AG09319 (cell line): ENCODE data around the gene EIF2B4.
"Not testable (repeated sequence)": the region's sequence is repeated elsewhere in the genome, so short reads cannot be mapped to it uniquely, and the experiment has no call there.

ENCODE experiments used
- DNase-seq: peaks from one replicate; pipeline ENCODE4 v3.0.0-alpha.2; 2010; ENCODE audit warnings: low read depth; ENCODE audit errors: extremely low read depth
- TF ChIP-seq, protein P1 (sequence below): IDR thresholded peaks from 2 replicates; pipeline ENCODE4 v1.5.1; 2011; ENCODE audit warnings: low read depth, mild to moderate bottlenecking, inconsistent platforms, low read length, moderate library complexity

EIF2B4 gene

DNA sequence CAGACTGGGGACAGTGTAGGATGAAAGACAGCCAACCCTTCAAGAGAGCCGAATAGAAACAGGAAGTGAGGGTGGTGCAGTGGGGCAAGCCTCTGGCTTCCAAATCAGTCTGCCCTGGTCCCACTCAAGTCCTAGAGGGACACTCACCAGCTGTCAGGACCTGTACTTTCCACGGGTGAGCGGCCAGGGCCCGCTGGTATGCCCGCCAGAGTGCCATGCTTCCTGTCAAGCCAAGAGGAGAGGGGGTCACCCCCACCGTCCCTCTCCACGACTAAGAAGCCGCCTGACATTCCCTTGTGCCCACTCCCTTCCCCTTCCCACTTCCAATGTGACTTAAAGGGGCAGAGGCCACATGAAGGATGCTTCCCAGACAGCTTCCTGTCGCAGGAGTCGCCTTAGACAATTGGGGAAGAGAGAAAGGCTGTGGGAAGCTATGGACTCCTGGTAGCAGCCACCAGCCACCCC is 47.8 kb downstream of the EIF2B4 start:
- DNase-seq = no peak
- TF ChIP-seq, protein P1, sequence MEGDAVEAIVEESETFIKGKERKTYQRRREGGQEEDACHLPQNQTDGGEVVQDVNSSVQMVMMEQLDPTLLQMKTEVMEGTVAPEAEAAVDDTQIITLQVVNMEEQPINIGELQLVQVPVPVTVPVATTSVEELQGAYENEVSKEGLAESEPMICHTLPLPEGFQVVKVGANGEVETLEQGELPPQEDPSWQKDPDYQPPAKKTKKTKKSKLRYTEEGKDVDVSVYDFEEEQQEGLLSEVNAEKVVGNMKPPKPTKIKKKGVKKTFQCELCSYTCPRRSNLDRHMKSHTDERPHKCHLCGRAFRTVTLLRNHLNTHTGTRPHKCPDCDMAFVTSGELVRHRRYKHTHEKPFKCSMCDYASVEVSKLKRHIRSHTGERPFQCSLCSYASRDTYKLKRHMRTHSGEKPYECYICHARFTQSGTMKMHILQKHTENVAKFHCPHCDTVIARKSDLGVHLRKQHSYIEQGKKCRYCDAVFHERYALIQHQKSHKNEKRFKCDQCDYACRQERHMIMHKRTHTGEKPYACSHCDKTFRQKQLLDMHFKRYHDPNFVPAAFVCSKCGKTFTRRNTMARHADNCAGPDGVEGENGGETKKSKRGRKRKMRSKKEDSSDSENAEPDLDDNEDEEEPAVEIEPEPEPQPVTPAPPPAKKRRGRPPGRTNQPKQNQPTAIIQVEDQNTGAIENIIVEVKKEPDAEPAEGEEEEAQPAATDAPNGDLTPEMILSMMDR = no peak

DNA sequence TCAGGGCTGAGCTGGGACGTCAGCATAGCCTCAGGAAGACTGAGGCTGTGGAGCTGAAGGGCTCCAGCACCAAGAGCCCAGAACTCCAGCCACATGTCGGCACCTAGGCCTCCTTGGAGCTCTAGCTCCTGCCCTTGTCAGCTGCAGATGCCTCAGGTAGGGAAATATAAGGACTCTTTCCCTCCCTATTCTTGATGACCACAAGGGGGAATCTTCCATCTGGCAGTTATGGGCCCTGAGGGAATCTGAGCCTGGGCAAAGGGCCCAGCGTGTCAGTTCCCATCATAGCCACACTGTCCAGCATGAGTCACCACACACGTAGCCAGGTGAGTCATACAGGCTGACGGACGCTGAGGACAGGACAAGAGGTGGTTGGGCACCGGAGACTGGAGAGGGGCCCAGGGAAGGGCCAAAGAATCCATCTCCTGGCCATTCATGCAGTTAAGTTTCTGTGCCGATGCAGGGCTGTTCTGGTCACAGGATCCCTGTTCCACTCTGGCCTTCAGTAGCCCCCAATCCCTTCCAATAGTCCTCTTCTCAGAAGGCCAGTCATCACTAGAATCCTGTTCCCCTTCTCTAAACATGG is 49.1 kb downstream of the EIF2B4 start:
- TF ChIP-seq, protein P1 = peak; percentile 59

DNA sequence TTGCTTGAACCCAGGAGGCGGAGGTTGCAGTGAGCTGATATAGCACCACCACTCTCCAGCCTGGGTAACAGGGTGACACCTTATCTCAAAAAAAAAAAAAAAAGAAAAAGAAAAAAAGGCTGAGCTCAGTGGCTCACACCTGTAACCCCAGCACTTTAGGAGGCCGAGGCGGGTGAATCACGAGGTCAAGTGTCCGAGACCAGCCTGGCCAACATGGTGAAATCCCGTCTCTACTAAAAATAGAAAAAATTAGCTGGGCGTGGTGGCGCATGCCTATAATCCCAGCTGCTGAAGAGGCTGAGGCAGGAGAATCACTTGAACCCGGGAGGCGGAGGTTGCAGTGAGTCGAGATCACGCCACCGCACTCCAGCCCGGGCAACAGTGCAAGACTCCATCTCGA is 50.3 kb downstream of the EIF2B4 start:
- DNase-seq = not testable (repeated sequence)

More for the DNA sequence above, 49.1 kb downstream of the EIF2B4 start:
- DNase-seq = peak; percentile 93

DNA sequence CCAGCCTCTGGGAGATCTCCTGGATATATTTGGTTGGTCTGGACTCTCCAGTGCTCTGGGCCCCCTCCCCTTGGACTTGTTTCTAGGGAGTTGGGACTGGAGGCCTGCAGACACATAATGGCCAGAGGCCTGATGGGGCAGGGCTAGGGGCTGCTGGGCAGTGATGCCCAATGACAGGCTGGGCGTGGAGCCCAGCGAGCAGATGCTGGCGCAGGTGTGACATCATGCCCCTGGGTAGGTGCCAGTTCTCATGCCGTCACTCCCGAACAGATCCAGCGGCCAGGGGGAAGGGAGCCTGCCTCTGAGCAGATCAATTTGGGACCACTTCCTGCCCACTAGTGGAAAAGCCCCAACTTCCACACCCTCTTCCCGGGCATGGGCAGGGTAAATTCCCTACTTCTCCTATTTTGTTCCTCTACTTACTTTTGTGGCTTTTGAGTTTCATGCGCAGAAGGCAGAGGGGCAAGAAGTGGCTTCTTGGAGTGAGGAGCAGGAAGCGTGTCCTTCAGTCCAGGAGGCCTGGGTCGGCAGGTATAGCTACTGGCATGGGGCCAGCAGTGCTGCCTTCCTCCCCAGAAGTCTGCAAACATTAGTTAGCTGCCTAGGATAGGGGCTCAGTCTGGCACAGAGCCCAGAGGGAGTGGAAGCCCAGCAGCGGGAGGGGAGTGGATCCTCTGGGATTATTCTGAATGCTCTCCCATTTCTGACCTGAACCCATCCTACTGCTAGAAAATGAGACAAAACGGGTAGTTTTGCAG is 53.3 kb downstream of the EIF2B4 start:
- TF ChIP-seq, protein P1 = no peak
- no peak for DNase-seq

DNA sequence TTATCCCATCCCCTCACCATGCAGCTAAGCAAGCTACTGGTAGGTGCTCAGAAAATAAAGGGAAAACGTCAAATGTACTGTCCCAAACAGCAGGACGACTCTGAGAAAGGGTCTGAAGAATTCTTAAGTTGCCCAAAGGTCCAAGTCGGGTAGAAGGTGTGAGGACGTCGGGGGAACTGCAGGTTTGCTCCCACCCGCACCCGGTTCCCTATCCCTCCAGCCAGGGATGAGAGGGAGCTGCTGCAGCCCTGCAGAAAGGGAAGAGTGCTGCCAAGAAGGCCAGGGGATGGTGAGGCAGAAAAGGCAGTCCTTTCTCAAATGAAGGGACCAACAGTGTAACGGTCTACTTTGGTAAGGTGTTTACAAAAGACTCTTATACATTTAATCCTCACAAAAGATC is 55.0 kb downstream of the EIF2B4 start:
- DNase-seq = no peak
- TF ChIP-seq, protein P1 = no peak

DNA sequence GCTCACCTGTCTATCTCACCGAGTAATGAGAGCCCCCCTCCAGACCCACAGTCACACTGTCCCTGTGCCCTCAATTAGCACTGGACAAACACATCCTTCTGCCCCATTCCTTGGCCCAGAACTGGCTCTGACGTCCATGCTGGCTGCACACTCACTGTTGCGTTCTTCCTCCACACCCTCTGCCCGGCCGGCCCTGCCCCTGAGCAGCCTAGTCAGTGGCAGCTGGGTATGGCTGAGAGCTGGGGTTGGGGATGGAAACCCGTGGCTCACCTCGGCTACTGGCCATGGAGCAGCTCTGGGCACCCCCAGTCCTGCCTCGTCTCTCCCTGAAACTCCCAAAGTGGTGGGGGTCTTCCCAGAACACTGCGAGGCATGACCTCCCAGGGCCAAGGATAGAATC is 55.4 kb downstream of the EIF2B4 start:
- DNase-seq = no peak
- TF ChIP-seq, protein P1 = no peak
